Liver (tissue), 9 donors: ENCODE measurements around the gene PTPRN2. TPM values are rescaled to one million over a fixed set of nuclear protein-coding genes. Genes with fewer than 3 reads are reported as not detected.

Experiments used
- DNase-seq: peaks from one replicate; pipeline ENCODE4 v3.0.0-alpha.2; 2017; ENCODE audit warnings: low spot score
- H3K27ac ChIP-seq, 2 donors: one replicate each; pipeline ENCODE4 v1.7.0; 2013; ENCODE audit warnings: inconsistent platforms in 2 of 2, low read length in 2 of 2, control low read depth in 1 of 2, low read depth in 1 of 2, mild to moderate bottlenecking in 1 of 2
- H3K27me3 ChIP-seq, 4 donors: one replicate each; pipeline versions ENCODE4 v1.6.1 to v1.7.0; 2013; ENCODE audit warnings: low read length in 3 of 4, inconsistent platforms in 1 of 4, mild to moderate bottlenecking in 1 of 4, moderate library complexity in 1 of 4; ENCODE audit not compliant: control insufficient read depth in 4 of 4, insufficient read depth in 4 of 4
- H3K36me3 ChIP-seq, 4 donors: one replicate each; pipeline versions ENCODE4 v1.6.1 to v1.7.0; 2013; ENCODE audit warnings: low read length in 3 of 4, mild to moderate bottlenecking in 3 of 4, low read depth in 1 of 4, moderate library complexity in 1 of 4; ENCODE audit not compliant: control insufficient read depth in 4 of 4, insufficient read depth in 3 of 4
- H3K4me1 ChIP-seq, 4 donors: one replicate each; pipeline versions ENCODE4 v1.6.1 to v1.7.0; 2013; ENCODE audit warnings: low read length in 3 of 4, mild to moderate bottlenecking in 3 of 4, moderate library complexity in 1 of 4; ENCODE audit not compliant: control insufficient read depth in 4 of 4, insufficient read depth in 4 of 4
- H3K4me3 ChIP-seq, 3 donors: one replicate each; pipeline versions ENCODE4 v1.6.1 to v1.7.0; 2013; ENCODE audit warnings: low read length in 3 of 3, control low read depth in 1 of 3, low read depth in 1 of 3, mild to moderate bottlenecking in 1 of 3
- H3K9ac ChIP-seq, 2 donors: one replicate each; pipeline ENCODE4 v1.7.0; 2013; ENCODE audit warnings: low read length in 2 of 2, mild to moderate bottlenecking in 2 of 2, moderate library complexity in 2 of 2, control low read depth in 1 of 2, low read depth in 1 of 2
- H3K9me3 ChIP-seq, 4 donors: one replicate each; pipeline versions ENCODE4 v1.6.1 to v1.7.0; 2013; ENCODE audit warnings: low read length in 3 of 4; ENCODE audit not compliant: control insufficient read depth in 4 of 4
- ATF3 ChIP-seq: IDR thresholded peaks from 2 replicates; pipeline ENCODE4 v1.6.1; 2016; ENCODE audit warnings: antibody characterized with exemption
- CTCF ChIP-seq: fragments of 150-350 bp; IDR thresholded peaks from 2 replicates; pipeline ENCODE4 v1.5.1; 2017; ENCODE audit warnings: improper control_type of control experiment, low read depth, low read length; ENCODE audit not compliant: missing input control
- FOXA1 ChIP-seq: IDR thresholded peaks from 2 replicates; pipeline ENCODE4 v1.6.1; 2016; ENCODE audit warnings: antibody characterized with exemption
- FOXA2 ChIP-seq: IDR thresholded peaks from 2 replicates; pipeline ENCODE4 v1.6.1; 2016; ENCODE audit warnings: antibody characterized with exemption
- GABPA ChIP-seq, 2 donors: IDR thresholded peaks in 1 of 2; conservative IDR thresholded peaks in 1 of 2; 2 replicates each; pipeline ENCODE4 v1.6.1; 2016; ENCODE audit warnings: antibody characterized with exemption in 2 of 2, mild to moderate bottlenecking in 1 of 2, moderate library complexity in 1 of 2
- HNF4A ChIP-seq, 2 donors: conservative IDR thresholded peaks; 2 replicates each; pipeline ENCODE4 v1.6.1; 2016; ENCODE audit warnings: antibody characterized with exemption in 2 of 2, mild to moderate bottlenecking in 2 of 2
- HNF4G ChIP-seq: IDR thresholded peaks from 2 replicates; pipeline ENCODE4 v1.6.1; 2016; ENCODE audit warnings: antibody characterized with exemption
- JUND ChIP-seq, 2 donors: IDR thresholded peaks; 2 replicates each; pipeline ENCODE4 v1.6.1; 2016; ENCODE audit warnings: antibody characterized with exemption in 2 of 2
- MAX ChIP-seq: IDR thresholded peaks from 2 replicates; pipeline ENCODE4 v1.6.1; 2016; ENCODE audit warnings: antibody characterized with exemption
- NR2F2 ChIP-seq: IDR thresholded peaks from 2 replicates; pipeline ENCODE4 v1.6.1; 2016; ENCODE audit warnings: antibody characterized with exemption
- REST ChIP-seq: IDR thresholded peaks from 2 replicates; pipeline ENCODE4 v1.6.1; 2016; ENCODE audit warnings: antibody characterized with exemption, mild to moderate bottlenecking
- RXRA ChIP-seq, 2 donors: IDR thresholded peaks; 2 replicates each; pipeline ENCODE4 v1.6.1; 2017 to 2018; ENCODE audit warnings: antibody characterized with exemption in 2 of 2, mild to moderate bottlenecking in 1 of 2
- SP1 ChIP-seq: IDR thresholded peaks from 2 replicates; pipeline ENCODE4 v1.6.1; 2018; ENCODE audit warnings: antibody characterized with exemption, mild to moderate bottlenecking
- TAF1 ChIP-seq: conservative IDR thresholded peaks from 2 replicates; pipeline ENCODE4 v1.6.1; 2016; ENCODE audit warnings: antibody characterized with exemption, mild to moderate bottlenecking
- YY1 ChIP-seq: IDR thresholded peaks from 2 replicates; pipeline ENCODE4 v1.6.1; 2016; ENCODE audit warnings: antibody characterized with exemption, mild to moderate bottlenecking
- WGBS: extraction: QIAGEN DNeasy Blood & Tissue Kit; methylation state at CpG from one replicate; pipeline ENCODE4 v1.1.7; 2013; 5-methylcytosine and 5-hydroxymethylcytosine counted together
- polyA plus RNA-seq, 2 donors: library from polyadenylated mRNA; stranded (reverse) in 1 of 2; unstranded in 1 of 2; fragments of 200-250 nt in 1 of 2; fragments of >200 nt in 1 of 2; fragmentation: Nextera tagmentation in 1 of 2; extraction: Ambion mirVana in 1 of 2; gene quantifications; one replicate each; pipeline versions ENCODE4 v1.2.1 to v1.2.3, GENCODE V29; 2013 to 2015
- total RNA-seq, 2 donors: library from RNA; depleted of rRNA; stranded (reverse); fragments of >200 nt; gene quantifications; one replicate each; pipeline ENCODE4 v1.2.3, GENCODE V29; 2014
- TF ChIP-seq, protein P1 (sequence below): IDR thresholded peaks from 2 replicates; pipeline ENCODE4 v1.6.1; 2016; ENCODE audit warnings: antibody characterized with exemption
- donor health status: healthy.
- donor health status: healthy.
- donor health status: healthy.
- donor health status: healthy.
- donor health status: healthy.

Gene PTPRN2
- total and polyA plus RNA-seq, 4 donors: 0.75 to 1.9 (median 1.1) TPM

GRCh38 chr7:158209435-158209834 is 378.2 kb downstream of the PTPRN2 start:
- WGBS: 67% methylated on average over 1 of the region's 1 CpG
- no peak overlapping the region for H3K27ac ChIP-seq
- no peak overlapping the region for H3K4me3 ChIP-seq
- no peaks in the 10 kb centered on the region for H3K4me1 ChIP-seq
- no peak for TF ChIP-seq TAF1
- no peak for TF ChIP-seq ATF3
- no peak for TF ChIP-seq REST
- TF ChIP-seq YY1: no peak
- TF ChIP-seq MAX: no peak
- no peak for TF ChIP-seq SP1
- TF ChIP-seq HNF4A (conservative IDR thresholded peaks at IDR 0.05): no peak
- no peak for TF ChIP-seq FOXA1
- TF ChIP-seq HNF4G: no peak
- TF ChIP-seq RXRA (IDR thresholded peaks at IDR 0.05): no peak
- no peak for TF ChIP-seq FOXA2
- TF ChIP-seq JUND (IDR thresholded peaks at IDR 0.05): no peak
- no peak for TF ChIP-seq NR2F2
- TF ChIP-seq GABPA (IDR thresholded peaks at IDR 0.05 in 1 of 2, conservative IDR thresholded peaks at IDR 0.05 in 1 of 2): no peak
- H3K36me3 ChIP-seq: no peaks in the 10 kb centered on the region
- no peak for DNase-seq
- H3K9me3 ChIP-seq: peaks cover 0 to 8% (median 4%) of the 10 kb centered on the region in 4 donors
- no peaks in the 10 kb centered on the region for H3K27me3 ChIP-seq
- H3K9ac ChIP-seq: no peak overlapping the region

DNA sequence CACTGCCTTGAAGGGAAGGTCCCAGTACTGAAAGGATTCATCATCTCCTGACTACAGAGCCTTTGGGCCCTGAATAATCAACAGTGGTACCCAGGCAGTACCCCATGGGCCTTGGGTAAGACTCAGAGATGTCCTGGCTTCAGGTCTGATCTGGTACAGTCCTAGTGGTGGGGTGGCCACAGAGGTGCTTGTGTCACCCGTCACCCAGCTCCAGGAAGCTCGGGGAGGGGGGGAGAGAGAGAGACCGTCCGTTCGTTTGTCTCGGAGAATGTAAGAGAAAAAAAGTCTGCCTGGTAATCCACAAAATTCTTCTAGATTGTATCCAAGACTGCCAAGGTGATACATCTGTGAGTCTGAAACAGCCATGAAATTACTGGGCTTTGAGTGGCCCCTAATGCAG is 381.3 kb downstream of the PTPRN2 start:
- no peak overlapping the region for H3K4me3 ChIP-seq

More for the DNA sequence above, 381.3 kb downstream of the PTPRN2 start:
- H3K9ac ChIP-seq: no peak overlapping the region
- no peak for TF ChIP-seq RXRA (IDR thresholded peaks at IDR 0.05)
- no peak for TF ChIP-seq CTCF
- TF ChIP-seq, protein P1, sequence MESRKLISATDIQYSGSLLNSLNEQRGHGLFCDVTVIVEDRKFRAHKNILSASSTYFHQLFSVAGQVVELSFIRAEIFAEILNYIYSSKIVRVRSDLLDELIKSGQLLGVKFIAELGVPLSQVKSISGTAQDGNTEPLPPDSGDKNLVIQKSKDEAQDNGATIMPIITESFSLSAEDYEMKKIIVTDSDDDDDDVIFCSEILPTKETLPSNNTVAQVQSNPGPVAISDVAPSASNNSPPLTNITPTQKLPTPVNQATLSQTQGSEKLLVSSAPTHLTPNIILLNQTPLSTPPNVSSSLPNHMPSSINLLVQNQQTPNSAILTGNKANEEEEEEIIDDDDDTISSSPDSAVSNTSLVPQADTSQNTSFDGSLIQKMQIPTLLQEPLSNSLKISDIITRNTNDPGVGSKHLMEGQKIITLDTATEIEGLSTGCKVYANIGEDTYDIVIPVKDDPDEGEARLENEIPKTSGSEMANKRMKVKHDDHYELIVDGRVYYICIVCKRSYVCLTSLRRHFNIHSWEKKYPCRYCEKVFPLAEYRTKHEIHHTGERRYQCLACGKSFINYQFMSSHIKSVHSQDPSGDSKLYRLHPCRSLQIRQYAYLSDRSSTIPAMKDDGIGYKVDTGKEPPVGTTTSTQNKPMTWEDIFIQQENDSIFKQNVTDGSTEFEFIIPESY: no peak
- peaks cover 0 to 8% (median 4%) of the 10 kb centered on the region in 4 donors for H3K9me3 ChIP-seq
- DNase-seq: no peak
- 91% methylated on average over 6 of the region's 6 CpGs for WGBS
- H3K27me3 ChIP-seq: no peaks in the 10 kb centered on the region
- no peaks in the 10 kb centered on the region for H3K4me1 ChIP-seq
- H3K27ac ChIP-seq: no peak overlapping the region
- H3K36me3 ChIP-seq: no peaks in the 10 kb centered on the region
